Measurements from ENCODE around the gene ZBTB7C. TPM values are rescaled to one million over a fixed set of nuclear protein-coding genes. Genes with fewer than 3 reads are reported as not detected.
A peak's percentile ranks its signal among the peaks of the same experiment; 100 is the strongest.

Gene ZBTB7C
- total and polyA plus RNA-seq, 4 donors, result 0.19 to 1.1 (median 0.45) TPM

DNA sequence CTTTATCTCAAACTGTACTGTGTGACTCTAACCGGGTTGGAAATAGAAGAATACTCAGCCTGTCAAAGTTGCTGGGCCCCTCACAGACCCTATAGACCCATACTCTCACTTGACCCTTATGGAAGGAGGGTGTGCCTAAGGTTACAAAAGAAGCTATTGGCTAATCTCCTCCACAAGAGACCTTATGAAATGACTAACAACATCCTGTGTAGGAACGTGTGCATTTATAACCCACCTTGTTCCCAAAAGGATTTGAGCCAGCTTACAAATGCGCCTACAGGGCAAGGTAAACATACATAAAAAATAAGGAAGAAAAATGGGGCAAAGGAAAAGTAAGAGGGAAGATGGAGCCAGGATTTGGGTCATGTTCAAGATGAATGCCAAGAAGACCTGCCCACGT, 253.3 kb downstream of the ZBTB7C start:
- Histone ChIP-seq H3K4me3 (ENCODE audit: low read depth in 1 of 3, low read length in 3 of 3) (no peak overlapping the region), H3K27ac (ENCODE audit: low read depth in 1 of 2, low read length in 2 of 2) (no peak overlapping the region), H3K9ac (ENCODE audit: low read depth in 1 of 2, low read length in 2 of 2) (no peak overlapping the region), H3K36me3 (ENCODE audit: control insufficient read depth in 4 of 4, insufficient read depth in 3 of 4, low read depth in 1 of 4, low read length in 3 of 4) (no peaks in the 10 kb centered on the region), H3K4me1 (ENCODE audit: control insufficient read depth in 4 of 4, insufficient read depth in 4 of 4, low read length in 3 of 4) (peaks cover 10 to 32% (median 23%) of the 10 kb centered on the region in 4 donors), H3K9me3 (ENCODE audit: control insufficient read depth in 4 of 4, low read length in 3 of 4) (no peaks in the 10 kb centered on the region), H3K27me3 (ENCODE audit: control insufficient read depth in 4 of 4, insufficient read depth in 4 of 4, low read length in 3 of 4) (no peaks in the 10 kb centered on the region)
- no peak for TF ChIP-seq JUND (IDR thresholded peaks at IDR 0.05)
- TF ChIP-seq, protein P1, sequence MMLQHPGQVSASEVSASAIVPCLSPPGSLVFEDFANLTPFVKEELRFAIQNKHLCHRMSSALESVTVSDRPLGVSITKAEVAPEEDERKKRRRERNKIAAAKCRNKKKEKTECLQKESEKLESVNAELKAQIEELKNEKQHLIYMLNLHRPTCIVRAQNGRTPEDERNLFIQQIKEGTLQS (IDR thresholded peaks at IDR 0.05), result no peak
- 91% methylated on average over 4 of the region's 4 CpGs for WGBS
- DNase-seq (ENCODE audit: low spot score), result no peak

- TF ChIP-seq REST (IDR thresholded peaks at IDR 0.05), result no peak
- no peak for TF ChIP-seq ZBTB33 (IDR thresholded peaks at IDR 0.05)
- TF ChIP-seq, protein P1 (IDR thresholded peaks at IDR 0.05), result no peak
- no peak for TF ChIP-seq EGR1 (IDR thresholded peaks at IDR 0.05; ENCODE audit: low read depth in 2 of 2)
- no peak for TF ChIP-seq FOXA2 (IDR thresholded peaks at IDR 0.05)
- no peak for TF ChIP-seq YY1 (IDR thresholded peaks at IDR 0.05)
- no peak for TF ChIP-seq TAF1 (conservative IDR thresholded peaks at IDR 0.05)
- no peak for TF ChIP-seq RAD21 (IDR thresholded peaks at IDR 0.05)
- TF ChIP-seq HNF4G (IDR thresholded peaks at IDR 0.05), result no peak
- no peak for TF ChIP-seq RXRA (IDR thresholded peaks at IDR 0.05)
- TF ChIP-seq, protein P2, sequence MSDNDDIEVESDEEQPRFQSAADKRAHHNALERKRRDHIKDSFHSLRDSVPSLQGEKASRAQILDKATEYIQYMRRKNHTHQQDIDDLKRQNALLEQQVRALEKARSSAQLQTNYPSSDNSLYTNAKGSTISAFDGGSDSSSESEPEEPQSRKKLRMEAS (IDR thresholded peaks at IDR 0.05), result no peak
- TF ChIP-seq GABPA (IDR thresholded peaks at IDR 0.05 in 1 of 2, conservative IDR thresholded peaks at IDR 0.05 in 1 of 2), result no peak
- no peak for TF ChIP-seq SP1 (IDR thresholded peaks at IDR 0.05)
- no peak for TF ChIP-seq FOXA1 (IDR thresholded peaks at IDR 0.05)
- no peak for TF ChIP-seq NR2F2 (IDR thresholded peaks at IDR 0.05)
- TF ChIP-seq JUND (IDR thresholded peaks at IDR 0.05), result no peak
- no peak for TF ChIP-seq HNF4A (conservative IDR thresholded peaks at IDR 0.05)
- no peak overlapping the region for H3K9ac ChIP-seq (ENCODE audit: low read depth in 1 of 2, low read length in 2 of 2)
- peak overlapping the region in 1 of 2 donors; percentile 55 for H3K27ac ChIP-seq (ENCODE audit: low read depth in 1 of 2, low read length in 2 of 2)
- no peaks in the 10 kb centered on the region for H3K27me3 ChIP-seq (ENCODE audit: control insufficient read depth in 4 of 4, insufficient read depth in 4 of 4, low read length in 3 of 4)
- no peaks in the 10 kb centered on the region for H3K9me3 ChIP-seq (ENCODE audit: control insufficient read depth in 4 of 4, low read length in 3 of 4)
- no peak for DNase-seq (ENCODE audit: low spot score)
- H3K4me1 ChIP-seq (ENCODE audit: control insufficient read depth in 4 of 4, insufficient read depth in 4 of 4, low read length in 3 of 4), result peaks cover 10 to 32% (median 23%) of the 10 kb centered on the region in 4 donors
- no peaks in the 10 kb centered on the region for H3K36me3 ChIP-seq (ENCODE audit: control insufficient read depth in 4 of 4, insufficient read depth in 3 of 4, low read depth in 1 of 4, low read length in 3 of 4)
- H3K4me3 ChIP-seq (ENCODE audit: low read depth in 1 of 3, low read length in 3 of 3), result no peak overlapping the region
Measured at GRCh38 chr18:48154828-48155227, 254.4 kb downstream of the ZBTB7C start.

Measured in liver (tissue), 9 donors.